NB4 (cell line): Measurements from ENCODE around the gene BBC3.

ENCODE experiments used
- POLR2A ChIP-seq: IDR thresholded peaks from 2 replicates; pipeline ENCODE4 v1.6.1; 2011; ENCODE audit warnings: mild to moderate bottlenecking; ENCODE audit not compliant: insufficient read length; ENCODE audit errors: extremely low read depth
- TF ChIP-seq, protein P1 (sequence below): IDR thresholded peaks from one replicate; pipeline ENCODE4 v1.5.1; 2012; ENCODE audit warnings: low read depth, low read length

GRCh38 chr19:47203254-47203653, 27.7 kb downstream of the BBC3 start:
- TF ChIP-seq, protein P1, sequence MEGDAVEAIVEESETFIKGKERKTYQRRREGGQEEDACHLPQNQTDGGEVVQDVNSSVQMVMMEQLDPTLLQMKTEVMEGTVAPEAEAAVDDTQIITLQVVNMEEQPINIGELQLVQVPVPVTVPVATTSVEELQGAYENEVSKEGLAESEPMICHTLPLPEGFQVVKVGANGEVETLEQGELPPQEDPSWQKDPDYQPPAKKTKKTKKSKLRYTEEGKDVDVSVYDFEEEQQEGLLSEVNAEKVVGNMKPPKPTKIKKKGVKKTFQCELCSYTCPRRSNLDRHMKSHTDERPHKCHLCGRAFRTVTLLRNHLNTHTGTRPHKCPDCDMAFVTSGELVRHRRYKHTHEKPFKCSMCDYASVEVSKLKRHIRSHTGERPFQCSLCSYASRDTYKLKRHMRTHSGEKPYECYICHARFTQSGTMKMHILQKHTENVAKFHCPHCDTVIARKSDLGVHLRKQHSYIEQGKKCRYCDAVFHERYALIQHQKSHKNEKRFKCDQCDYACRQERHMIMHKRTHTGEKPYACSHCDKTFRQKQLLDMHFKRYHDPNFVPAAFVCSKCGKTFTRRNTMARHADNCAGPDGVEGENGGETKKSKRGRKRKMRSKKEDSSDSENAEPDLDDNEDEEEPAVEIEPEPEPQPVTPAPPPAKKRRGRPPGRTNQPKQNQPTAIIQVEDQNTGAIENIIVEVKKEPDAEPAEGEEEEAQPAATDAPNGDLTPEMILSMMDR: no peak
- no peak for TF ChIP-seq POLR2A
